Raji (cell line): ENCODE results near the gene ANO10.

ENCODE experiments used
- POLR2A ChIP-seq: IDR thresholded peaks from 2 replicates; pipeline ENCODE4 v1.6.1; 2011; ENCODE audit warnings: low read depth, low read length, control low read depth; ENCODE audit not compliant: insufficient read depth

Gene ANO10

GRCh38 chr3:43587303-43587702 is 34.5 kb downstream of the ANO10 start:
- no peak for TF ChIP-seq POLR2A

GRCh38 chr3:43584043-43584826 is 37.6 kb downstream of the ANO10 start:
- no peak for TF ChIP-seq POLR2A

- TF ChIP-seq POLR2A = no peak
Observed at GRCh38 chr3:43583481-43583880, 38.3 kb downstream of the ANO10 start.

GRCh38 chr3:43582866-43583265 is 38.9 kb downstream of the ANO10 start:
- no peak for TF ChIP-seq POLR2A

GRCh38 chr3:43581343-43581742 is 40.5 kb downstream of the ANO10 start:
- TF ChIP-seq POLR2A = no peak

- no peak for TF ChIP-seq POLR2A
Observed at GRCh38 chr3:43580181-43580580, 41.6 kb downstream of the ANO10 start.

GRCh38 chr3:43573576-43573975 is 48.2 kb downstream of the ANO10 start:
- TF ChIP-seq POLR2A = no peak

- no peak for TF ChIP-seq POLR2A
Observed at GRCh38 chr3:43559961-43560360, 61.9 kb downstream of the ANO10 start.

- TF ChIP-seq POLR2A = no peak
Observed at GRCh38 chr3:43558171-43558570, 63.6 kb downstream of the ANO10 start.

- TF ChIP-seq POLR2A = no peak
Observed at GRCh38 chr3:43549626-43550290, 72.1 kb downstream of the ANO10 start.

GRCh38 chr3:43542328-43543043 is 79.3 kb downstream of the ANO10 start:
- TF ChIP-seq POLR2A = no peak

- no peak for TF ChIP-seq POLR2A
Observed at GRCh38 chr3:43540624-43541023, 81.2 kb downstream of the ANO10 start.

- no peak for TF ChIP-seq POLR2A
Observed at GRCh38 chr3:43539321-43539720, 82.5 kb downstream of the ANO10 start.

GRCh38 chr3:43537225-43537624 is 84.6 kb downstream of the ANO10 start:
- TF ChIP-seq POLR2A = no peak

GRCh38 chr3:43534675-43535074 is 87.1 kb downstream of the ANO10 start:
- TF ChIP-seq POLR2A = no peak

- no peak for TF ChIP-seq POLR2A
Observed at GRCh38 chr3:43533009-43533408, 88.8 kb downstream of the ANO10 start.

GRCh38 chr3:43531835-43532234 is 90.0 kb downstream of the ANO10 start:
- TF ChIP-seq POLR2A = no peak
